Natural killer cell (primary cell): ENCODE results near the gene COL8A1. TPM values are rescaled to one million over a fixed set of nuclear protein-coding genes. Genes with fewer than 3 reads are reported as not detected.
A peak's percentile ranks its signal among the peaks of the same experiment; 100 is the strongest.

Experiments used
- ATAC-seq, 3 donors: fragments of 150-1000 bp in 2 of 3; fragments of 200-7000 bp in 1 of 3; cut with Tn5 transposase; 1 replicate in 1 of 3; 2 replicates in 2 of 3; pipeline ENCODE4 v1.10.0; 2021; ENCODE audit warnings: mild to moderate bottlenecking in 2 of 3, moderate library complexity in 2 of 3
- DNase-seq, 2 donors: peaks; one replicate each; pipeline versions ENCODE4 v3.0.0 to v3.0.0-alpha.2; 2013 to 2021; ENCODE audit warnings: mixed read lengths in 1 of 2
- H3K27ac ChIP-seq: one replicate; pipeline ENCODE4 v1.5.1; 2013; ENCODE audit warnings: mild to moderate bottlenecking, low read length
- H3K27me3 ChIP-seq: one replicate; pipeline ENCODE4 v1.6.1; 2013; ENCODE audit warnings: low read length; ENCODE audit not compliant: control insufficient read depth, insufficient read depth
- H3K36me3 ChIP-seq: one replicate; pipeline ENCODE4 v1.6.1; 2013; ENCODE audit warnings: low read length; ENCODE audit not compliant: control insufficient read depth, insufficient read depth
- H3K4me1 ChIP-seq: one replicate; pipeline ENCODE4 v1.6.1; 2013; ENCODE audit warnings: low read length; ENCODE audit not compliant: control insufficient read depth, insufficient read depth
- H3K4me3 ChIP-seq: one replicate; pipeline ENCODE4 v1.5.1; 2013; ENCODE audit warnings: low read length
- H3K9me3 ChIP-seq: one replicate; pipeline ENCODE4 v1.6.1; 2013; ENCODE audit warnings: low read length; ENCODE audit not compliant: control insufficient read depth, insufficient read depth
- H3K27ac Mint-ChIP-seq, 2 donors: one replicate each; pipeline ENCODE4 v1.8.0; 2022; ENCODE audit warnings: mild to moderate bottlenecking in 2 of 2, mixed read lengths in 2 of 2, moderate library complexity in 1 of 2
- H3K27me3 Mint-ChIP-seq, 2 donors: one replicate each; pipeline ENCODE4 v1.8.0; 2022; ENCODE audit warnings: low read depth in 2 of 2, mixed read lengths in 2 of 2
- H3K36me3 Mint-ChIP-seq: one replicate; pipeline ENCODE4 v1.8.0; 2022; ENCODE audit warnings: mixed read lengths
- H3K4me1 Mint-ChIP-seq, 2 donors: one replicate each; pipeline ENCODE4 v1.8.0; 2022; ENCODE audit warnings: mixed read lengths in 2 of 2
- H3K4me3 Mint-ChIP-seq: one replicate; pipeline ENCODE4 v1.8.0; 2022; ENCODE audit warnings: mild to moderate bottlenecking, moderate library complexity, mixed read lengths
- H3K9me3 Mint-ChIP-seq, 2 donors: one replicate each; pipeline ENCODE4 v1.8.0; 2022; ENCODE audit warnings: mixed read lengths in 2 of 2
- WGBS: methylation state at CpG from one replicate; pipeline ENCODE4 v1.1.7; 2013; ENCODE audit warnings: missing lambda C conversion rate; ENCODE audit not compliant: insufficient coverage; 5-methylcytosine and 5-hydroxymethylcytosine counted together
- intact Hi-C: fragments of 100-400 bp; cut with micrococcal nuclease; formaldehyde crosslinking; loops from one replicate; pipeline ENCODE4 v1.14.2; 2022
- total RNA-seq, 4 donors: library from RNA; stranded (reverse); fragments of 120-200 nt in 1 of 4; gene quantifications; one replicate each; pipeline versions ENCODE4 v1.2.3 to v1.2.4, GENCODE V29; 2013 to 2022
- TF ChIP-seq, protein P1 (sequence below): fragments of 200-600 bp; IDR thresholded peaks from one replicate; pipeline ENCODE4 v1.8.0; 2022; ENCODE audit warnings: antibody characterized with exemption

COL8A1 gene
- total RNA-seq, 3 donors from 2014 or later (not counting 1 experiment from before 2014, with no cell fraction given): 0.12 to 0.23 TPM; not detected in 1

DNA sequence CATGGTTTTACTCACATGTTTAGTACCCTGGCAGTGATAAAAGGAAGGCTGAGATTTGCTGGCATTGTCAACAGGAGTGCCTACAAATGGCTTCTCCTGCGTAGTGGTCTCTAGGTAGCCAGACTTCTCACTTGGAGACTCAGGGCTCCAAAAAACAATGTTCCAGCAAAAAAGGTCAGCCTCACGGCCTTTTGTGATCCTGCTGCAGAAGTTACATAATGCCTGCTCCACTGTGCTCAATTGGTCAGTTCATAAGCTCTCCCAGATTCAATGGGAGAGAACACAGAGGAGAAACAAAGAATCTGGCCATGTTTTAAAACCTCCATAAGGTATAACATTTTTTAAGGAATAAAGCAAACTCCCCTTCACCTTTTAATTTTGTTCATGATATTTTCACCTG is 103.2 kb downstream of the COL8A1 start:
- Histone ChIP-seq H3K27ac (no peak overlapping the region), H3K27me3 (no peaks in the 10 kb centered on the region), H3K4me1 (no peaks in the 10 kb centered on the region), H3K36me3 (no peaks in the 10 kb centered on the region), H3K4me3 (no peak overlapping the region), H3K9me3 (no peaks in the 10 kb centered on the region)
- Mint-ChIP-seq H3K27ac (no peak overlapping the region), H3K27me3 (no peaks in the 10 kb centered on the region), H3K4me3 (no peak overlapping the region), H3K36me3 (no peaks in the 10 kb centered on the region), H3K9me3 (peaks cover 0 to 5% of the 10 kb centered on the region in 2 donors), H3K4me1 (no peaks in the 10 kb centered on the region)
- intact Hi-C loops: no loop called here
- 85% methylated on average over 2 of the region's 2 CpGs for WGBS
- no peak for ATAC-seq
- TF ChIP-seq, protein P1, sequence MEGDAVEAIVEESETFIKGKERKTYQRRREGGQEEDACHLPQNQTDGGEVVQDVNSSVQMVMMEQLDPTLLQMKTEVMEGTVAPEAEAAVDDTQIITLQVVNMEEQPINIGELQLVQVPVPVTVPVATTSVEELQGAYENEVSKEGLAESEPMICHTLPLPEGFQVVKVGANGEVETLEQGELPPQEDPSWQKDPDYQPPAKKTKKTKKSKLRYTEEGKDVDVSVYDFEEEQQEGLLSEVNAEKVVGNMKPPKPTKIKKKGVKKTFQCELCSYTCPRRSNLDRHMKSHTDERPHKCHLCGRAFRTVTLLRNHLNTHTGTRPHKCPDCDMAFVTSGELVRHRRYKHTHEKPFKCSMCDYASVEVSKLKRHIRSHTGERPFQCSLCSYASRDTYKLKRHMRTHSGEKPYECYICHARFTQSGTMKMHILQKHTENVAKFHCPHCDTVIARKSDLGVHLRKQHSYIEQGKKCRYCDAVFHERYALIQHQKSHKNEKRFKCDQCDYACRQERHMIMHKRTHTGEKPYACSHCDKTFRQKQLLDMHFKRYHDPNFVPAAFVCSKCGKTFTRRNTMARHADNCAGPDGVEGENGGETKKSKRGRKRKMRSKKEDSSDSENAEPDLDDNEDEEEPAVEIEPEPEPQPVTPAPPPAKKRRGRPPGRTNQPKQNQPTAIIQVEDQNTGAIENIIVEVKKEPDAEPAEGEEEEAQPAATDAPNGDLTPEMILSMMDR: no peak
- no peak for DNase-seq

DNA sequence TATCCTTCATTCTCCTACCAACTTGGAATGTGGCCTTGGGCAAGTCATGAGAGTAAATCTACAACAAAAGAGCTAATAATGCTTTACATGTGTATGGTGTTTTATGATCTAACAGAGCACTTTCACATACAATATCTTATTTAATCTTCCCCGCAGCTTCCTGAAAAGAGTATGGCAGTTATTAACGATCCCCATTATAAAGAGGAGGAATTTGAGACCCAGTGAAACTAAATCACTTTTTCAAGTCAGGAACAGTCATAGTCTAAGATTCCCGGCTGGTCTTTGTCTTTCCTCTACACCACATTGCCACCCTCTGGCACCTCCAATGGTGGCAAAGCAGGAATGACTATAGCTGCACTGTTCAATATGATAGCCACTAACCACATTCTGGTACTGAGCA is 109.5 kb downstream of the COL8A1 start:
- DNase-seq (no peak), ATAC-seq (no peak)
- no peaks in the 10 kb centered on the region for H3K36me3 Mint-ChIP-seq
- Histone ChIP-seq H3K27ac (no peak overlapping the region), H3K27me3 (no peaks in the 10 kb centered on the region), H3K9me3 (no peaks in the 10 kb centered on the region), H3K4me3 (no peak overlapping the region), H3K4me1 (no peaks in the 10 kb centered on the region), H3K36me3 (no peaks in the 10 kb centered on the region)
- H3K4me1 Mint-ChIP-seq: no peaks in the 10 kb centered on the region
- no peaks in the 10 kb centered on the region for H3K9me3 Mint-ChIP-seq
- H3K4me3 Mint-ChIP-seq: no peak overlapping the region
- TF ChIP-seq, protein P1: no peak
- WGBS: 71% methylated on average over 2 of the region's 3 CpGs
- intact Hi-C loops: no loop called here
- H3K27me3 Mint-ChIP-seq: peaks cover 0 to 4% of the 10 kb centered on the region in 2 donors
- H3K27ac Mint-ChIP-seq: no peak overlapping the region

DNA sequence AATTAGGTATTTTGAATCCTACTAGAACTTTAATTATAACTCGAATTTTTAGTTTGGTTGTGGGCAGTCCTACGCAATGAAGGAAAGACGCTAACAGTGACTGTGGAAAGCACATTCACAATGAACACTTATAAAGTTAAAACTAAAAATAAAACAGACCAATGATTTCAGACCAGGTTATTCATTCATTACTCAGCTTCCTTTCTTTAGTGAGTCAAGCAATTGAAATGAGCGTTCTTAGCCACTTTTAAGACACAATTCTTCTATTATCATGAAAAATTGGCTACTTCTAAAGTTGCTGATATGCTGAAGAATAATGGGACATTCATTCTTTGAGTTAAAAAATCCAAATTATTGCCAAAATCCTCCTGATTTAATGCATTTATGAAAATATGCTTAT is 113.3 kb downstream of the COL8A1 start:
- Mint-ChIP-seq H3K9me3 (no peaks in the 10 kb centered on the region), H3K27ac (no peak overlapping the region), H3K27me3 (peaks cover 0 to 6% of the 10 kb centered on the region in 2 donors), H3K36me3 (no peaks in the 10 kb centered on the region), H3K4me3 (no peak overlapping the region), H3K4me1 (no peaks in the 10 kb centered on the region)
- H3K27ac ChIP-seq: no peak overlapping the region
- 89% methylated on average over 3 of the region's 4 CpGs for WGBS
- intact Hi-C loops: no loop called here
- TF ChIP-seq, protein P1: no peak
- no peaks in the 10 kb centered on the region for H3K4me1 ChIP-seq
- no peaks in the 10 kb centered on the region for H3K36me3 ChIP-seq
- DNase-seq: no peak
- no peaks in the 10 kb centered on the region for H3K9me3 ChIP-seq
- ATAC-seq: no peak
- H3K27me3 ChIP-seq: no peaks in the 10 kb centered on the region
- H3K4me3 ChIP-seq: no peak overlapping the region

DNA sequence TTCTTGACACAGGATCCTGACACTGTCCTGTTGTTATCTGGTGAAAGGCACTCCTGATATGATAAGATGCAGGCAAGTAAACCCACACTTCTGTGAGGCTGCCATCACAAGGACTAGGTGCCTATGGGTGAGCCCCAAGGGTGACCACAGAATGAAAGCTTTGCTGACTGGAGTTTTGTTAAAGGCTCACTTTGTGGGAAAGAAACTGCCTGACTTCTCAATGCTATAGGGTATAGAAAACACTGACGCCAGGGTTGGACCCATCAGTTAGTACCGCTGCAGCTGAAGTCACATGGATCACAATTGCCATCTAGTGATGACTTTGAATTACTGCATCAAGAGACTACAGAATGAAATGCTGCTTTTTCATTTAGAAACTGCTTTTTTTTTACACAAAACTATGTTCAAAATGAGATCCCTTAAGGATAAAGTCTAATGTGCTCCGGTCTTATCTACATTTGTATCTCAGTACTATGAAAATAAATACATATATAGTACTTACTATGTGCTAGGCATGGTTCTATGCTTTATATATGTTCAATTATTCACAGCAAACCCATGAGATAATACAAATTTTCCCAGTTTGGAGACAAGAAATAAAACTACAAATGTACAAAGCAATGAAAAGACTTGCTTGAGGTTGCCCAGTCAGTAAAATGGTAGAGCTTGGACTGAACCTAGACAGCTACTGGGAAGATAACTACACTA is 115.0 kb downstream of the COL8A1 start:
- DNase-seq (peak in 1 of 2 donors; percentile 55), ATAC-seq (peak in 1 of 3 donors; percentile 55)
- H3K36me3 Mint-ChIP-seq: no peaks in the 10 kb centered on the region
- TF ChIP-seq, protein P1: peak; percentile 26
- no peaks in the 10 kb centered on the region for H3K4me1 ChIP-seq
- 0% methylated on average over 2 of the region's 3 CpGs for WGBS
- H3K27me3 Mint-ChIP-seq: peaks cover 0 to 6% of the 10 kb centered on the region in 2 donors
- intact Hi-C loops: no loop called here
- no peak overlapping the region for H3K27ac Mint-ChIP-seq
- no peak overlapping the region for H3K27ac ChIP-seq
- H3K4me1 Mint-ChIP-seq: no peaks in the 10 kb centered on the region
- H3K4me3 Mint-ChIP-seq: no peak overlapping the region
- H3K9me3 ChIP-seq: no peaks in the 10 kb centered on the region
- H3K27me3 ChIP-seq: no peaks in the 10 kb centered on the region
- no peaks in the 10 kb centered on the region for H3K36me3 ChIP-seq
- no peaks in the 10 kb centered on the region for H3K9me3 Mint-ChIP-seq
- no peak overlapping the region for H3K4me3 ChIP-seq
